K562 (cell line): ENCODE results near the gene IFI16. TPM values are rescaled to one million over a fixed set of nuclear protein-coding genes. Genes with fewer than 3 reads are reported as not detected.

Experiments
- ATAC-seq: fragments of 200-7000 bp; cut with Tn5 transposase; 3 replicates; pipeline ENCODE4 v1.9.1; 2020; ENCODE audit warnings: moderate library complexity
- BruUV-seq: library from RNA; stranded (reverse); fragments of 400-500 nt; replicated peaks from 2 replicates; lab custom pipeline; 2021; lab: Mats Ljungman, UMichigan
- CTCF ChIA-PET: fragments of 300-600 bp; formaldehyde crosslinking; extraction: SDS; loops from one replicate; lab custom pipeline; 2021; ENCODE audit warnings: low intra/inter-chr PET ratio; lab: Yijun Ruan, JAX
- POLR2A ChIA-PET: fragments of 300-600, 350-650 bp; sonication (Branson Sonifier 250); formaldehyde crosslinking; extraction: SDS; loops from one replicate; lab custom pipeline; 2021; ENCODE audit warnings: antibody characterized with exemption, inconsistent platforms; lab: Yijun Ruan, JAX
- DNase-seq, 4 experiments: peaks; one replicate each; pipeline versions ENCODE4 v3.0.0 to v3.0.0-alpha.2; 2011 to 2018; ENCODE audit warnings: low spot score in 3 of 4, mixed read lengths in 3 of 4; ENCODE audit errors: extremely low read depth in 1 of 4
- FAIRE-seq: peaks from 2 replicates; lab custom pipeline; 2011; peaks lifted over from hg19 to GRCh38; lab: Jason Lieb, UNC
- H2AFZ ChIP-seq: 2 replicates; pipeline ENCODE4 v1.6.0; 2011; ENCODE audit warnings: low read depth, low read length, control low read depth, inconsistent platforms
- H3K27ac ChIP-seq: fragments of 200-600 bp; 3 replicates; pipeline ENCODE4 v1.8.0; 2011; ENCODE audit warnings: low read depth, mild to moderate bottlenecking, control low read depth, inconsistent platforms, low read length, moderate library complexity, mixed read lengths; ENCODE audit errors: extremely low read depth
- H3K27me3 ChIP-seq, 2 experiments: fragments of 300-600 bp in 1 of 2; 2 replicates in 1 of 2; 3 replicates in 1 of 2; pipeline versions ENCODE4 v1.6.0 to v1.8.0; 2011; ENCODE audit warnings: inconsistent platforms in 2 of 2, low read length in 2 of 2, mild to moderate bottlenecking in 1 of 2, mixed read lengths in 1 of 2, moderate library complexity in 1 of 2; ENCODE audit not compliant: control insufficient read depth in 2 of 2, insufficient read depth in 2 of 2
- H3K36me3 ChIP-seq: fragments of 300-600 bp; 3 replicates; pipeline ENCODE4 v1.8.0; 2011; ENCODE audit warnings: mild to moderate bottlenecking, low read length, inconsistent platforms; ENCODE audit not compliant: control insufficient read depth, insufficient read depth
- H3K4me1 ChIP-seq, 2 experiments: fragments of 200-600 bp in 1 of 2; replicated peaks in 1 of 2; 2 replicates in 1 of 2; 3 replicates in 1 of 2; pipeline versions ENCODE4 v1.5.1 to v1.8.0; 2011; ENCODE audit warnings: inconsistent platforms in 2 of 2, low read length in 2 of 2, mild to moderate bottlenecking in 1 of 2, mixed read lengths in 1 of 2, moderate library complexity in 1 of 2; ENCODE audit not compliant: control insufficient read depth in 2 of 2, insufficient read depth in 2 of 2
- H3K4me2 ChIP-seq: 2 replicates; pipeline ENCODE4 v1.6.1; 2011; ENCODE audit warnings: low read length, control low read depth, inconsistent platforms, mixed read lengths; ENCODE audit not compliant: insufficient read depth
- H3K4me3 ChIP-seq: fragments of 200-600 bp; sonication (generic), shearing (Covaris generic); 2 replicates; pipeline ENCODE4 v1.5.1; 2016; ENCODE audit warnings: control low read depth, inconsistent platforms
- H3K79me2 ChIP-seq: fragments of 200-600 bp; 3 replicates; pipeline ENCODE4 v1.8.0; 2011; ENCODE audit warnings: low read length, inconsistent platforms; ENCODE audit not compliant: control insufficient read depth, insufficient read depth
- H3K9ac ChIP-seq, 2 experiments: 2 replicates each; pipeline versions ENCODE4 v1.6.0 to v1.6.1; 2011; ENCODE audit warnings: low read depth in 2 of 2, low read length in 2 of 2, control low read depth in 1 of 2, inconsistent platforms in 1 of 2, mild to moderate bottlenecking in 1 of 2, mixed read lengths in 1 of 2; ENCODE audit not compliant: insufficient read depth in 1 of 2
- H3K9me1 ChIP-seq: one replicate; pipeline ENCODE4 v1.6.0; 2011; ENCODE audit warnings: inconsistent platforms, mild to moderate bottlenecking, low read length, moderate library complexity; ENCODE audit not compliant: control insufficient read depth, insufficient read depth
- H3K9me3 ChIP-seq: replicated peaks from 2 replicates; pipeline ENCODE4 v1.5.1; 2011; ENCODE audit warnings: low read depth, low read length, inconsistent platforms; ENCODE audit not compliant: control insufficient read depth, insufficient read depth
- H4K20me1 ChIP-seq: replicated peaks from 2 replicates; pipeline ENCODE4 v1.6.1; 2011; ENCODE audit warnings: low read length, inconsistent platforms, mixed read lengths; ENCODE audit not compliant: control insufficient read depth, insufficient read depth
- ATF4 ChIP-seq: fragments of 450-650 bp; formaldehyde crosslinking; IDR thresholded peaks from 2 replicates; pipeline ENCODE4 v1.4.0; 2022; ENCODE audit warnings: mild to moderate bottlenecking, moderate library complexity
- CEBPB ChIP-seq: fragments of 450-650 bp; IDR thresholded peaks from 2 replicates; pipeline ENCODE4 v1.6.1; 2016; ENCODE audit warnings: missing genetic modification characterization, missing compliant biosample characterization
- CEBPG ChIP-seq, 3 experiments: fragments of 200-800 bp in 1 of 3; sonication (Bioruptor generic) in 1 of 3; sonication (generic) in 1 of 3; formaldehyde crosslinking in 1 of 3; IDR thresholded peaks in 2 of 3; conservative IDR thresholded peaks in 1 of 3; 2 replicates each; pipeline versions ENCODE4 v1.6.1 to v1.8.0; 2016 to 2022; ENCODE audit warnings: missing compliant biosample characterization in 2 of 3, missing genetic modification characterization in 2 of 3, mild to moderate bottlenecking in 1 of 3, missing genetic modification reagents in 1 of 3
- REST ChIP-seq, 2 experiments: fragments of 450-650 bp; formaldehyde crosslinking in 1 of 2; IDR thresholded peaks; 2 replicates each; pipeline versions ENCODE4 v1.4.0 to v1.6.1; 2014 to 2020; ENCODE audit warnings: mild to moderate bottlenecking in 2 of 2, borderline replicate concordance in 1 of 2, low read depth in 1 of 2
- ZBTB7A ChIP-seq: IDR thresholded peaks from 2 replicates; pipeline ENCODE4 v1.6.1; 2011; ENCODE audit warnings: low read depth, mild to moderate bottlenecking, low read length, moderate library complexity, borderline replicate concordance; ENCODE audit not compliant: control insufficient read depth
- in situ Hi-C: fragments of 300-500 bp; cut with MboI; formaldehyde crosslinking; loops from 4 replicates; pipeline ENCODE4 v1.15.0; 2018; ENCODE audit warnings: inconsistent platforms, mixed read lengths
- intact Hi-C: fragments of 100-400 bp; cut with micrococcal nuclease; formaldehyde crosslinking; loops from 2 replicates; pipeline ENCODE4 v1.14.2; 2022
- polyA plus RNA-seq, 8 experiments: library from polyadenylated mRNA; depleted of rRNA in 4 of 8; stranded (reverse) in 5 of 8; unstranded in 3 of 8; fragments of >200 nt; fragmentation: Nextera tagmentation in 2 of 8; fragmentation: Illumina TruSeq in 1 of 8; extraction: Ambion mirVana in 2 of 8; extraction: Trizol in 1 of 8; gene quantifications; 2 replicates each; pipeline versions ENCODE4 v1.2.1 to v1.2.3, GENCODE V29; 2011 to 2014; ENCODE audit warnings: inconsistent platforms in 1 of 8, missing spikeins in 1 of 8
- total RNA-seq, 7 experiments: library from RNA; depleted of rRNA in 6 of 7; stranded (reverse); fragments of >200 nt in 6 of 7; fragmentation: Illumina TruSeq in 2 of 7; extraction: Trizol in 2 of 7; gene quantifications; 2 replicates each; pipeline versions ENCODE4 v1.2.1 to v1.2.3, GENCODE V29; 2011 to 2021; ENCODE audit warnings: low replicate concordance in 1 of 7

The IFI16 gene
- total and polyA plus RNA-seq, 9 of the 15 experiments (the other 6 are each of a cell fraction or from before 2014, with no cell fraction given): 0.70 to 2.8 (median 1.6) TPM

- H3K4me3 ChIP-seq: no peak overlapping the region
- H3K9me1 ChIP-seq: no peaks in the 10 kb centered on the region
- H3K27ac ChIP-seq: no peak overlapping the region
- no peak for DNase-seq
- no peaks in the 10 kb centered on the region for H3K36me3 ChIP-seq
- H3K9me3 ChIP-seq: no peaks in the 10 kb centered on the region
- no peak for ATAC-seq
- H3K4me1 ChIP-seq: no peaks in the 10 kb centered on the region; a peak in 2 of 5 replicates
- no TSS peak for BruUV-seq
- CTCF ChIA-PET: no interaction called here
- no peak overlapping the region for H3K9ac ChIP-seq
- no peak for FAIRE-seq
- TF ChIP-seq REST (IDR thresholded peaks at IDR 0.05; ENCODE audit: borderline replicate concordance) (no peak), REST (CRISPR knock-in tag; IDR thresholded peaks at IDR 0.05; ENCODE audit: low read depth) (no peak), CEBPB (tag) (0 out of 2 replicates have a peak, but pooled peaks have one; percentile 8), ATF4 (0 out of 2 replicates have a peak, but pooled peaks have one; percentile 16), ZBTB7A (no peak), CEBPG (CRISPR knock-in tag; IDR thresholded peaks at IDR 0.05) (no peak), CEBPG (tag; conservative IDR thresholded peaks at IDR 0.05 in 1 of 2, IDR thresholded peaks at IDR 0.05 in 1 of 2) (peak; percentile 67 to 82)
- POLR2A ChIA-PET: interaction anchor here (0.6 kb wide), 1 partner anchor 76 kb away, joined by 3 read pairs; no protein-coding TSS in a partner anchor
- in situ Hi-C loops (loop anchor here (10.0 kb wide), 1 partner anchor 343 kb away; no protein-coding TSS in a partner anchor), intact Hi-C loops (no loop called here)
- H2AFZ ChIP-seq: no peak overlapping the region
- H3K27me3 ChIP-seq: no peaks in the 10 kb centered on the region
- H3K79me2 ChIP-seq: no peaks in the 10 kb centered on the region
- H3K4me2 ChIP-seq: no peak overlapping the region
- H4K20me1 ChIP-seq: no peaks in the 10 kb centered on the region
These were observed 2.0 kb upstream of the IFI16 start for GRCh38 chr1:159007726-159008125.
